GM12878 (cell line): ENCODE measurements around the gene HECTD2. TPM values are rescaled to one million over a fixed set of nuclear protein-coding genes. Genes with fewer than 3 reads are reported as not detected.

Experiments used
- ATAC-seq: fragments of 200-7000 bp; cut with Tn5 transposase; 3 replicates; pipeline ENCODE4 v1.9.1; 2020; ENCODE audit warnings: mild to moderate bottlenecking, moderate library complexity
- BruUV-seq: library from RNA; stranded (reverse); fragments of 400-500 nt; replicated peaks from 2 replicates; lab custom pipeline; 2021; lab: Mats Ljungman, UMichigan
- CTCF ChIA-PET: fragments of 300-600 bp; sonication (Branson Sonifier 250); formaldehyde crosslinking; extraction: SDS; loops from one replicate; lab custom pipeline; 2021; ENCODE audit warnings: inconsistent platforms; lab: Yijun Ruan, JAX
- POLR2A ChIA-PET: fragments of 350-600 bp; formaldehyde crosslinking; extraction: SDS; loops from one replicate; lab custom pipeline; 2021; ENCODE audit warnings: inconsistent platforms; lab: Charles Lee
- RAD21 ChIA-PET: fragments of 300-600 bp; sonication (Branson Sonifier 250); formaldehyde crosslinking; loops from one replicate; lab custom pipeline; 2023; ENCODE audit warnings: antibody characterized with exemption; ENCODE audit not compliant: unreplicated experiment; lab: Charles Lee
- SMC1A ChIA-PET: fragments of 300-600 bp; sonication (Branson Sonifier 250); formaldehyde crosslinking; loops from one replicate; lab custom pipeline; 2023; ENCODE audit not compliant: unreplicated experiment, uncharacterized antibody; lab: Charles Lee
- DNase-seq: peaks from one replicate; pipeline ENCODE4 v3.0.0-alpha.2; 2011; ENCODE audit warnings: low read depth, low spot score
- FAIRE-seq: peaks from 3 replicates; lab custom pipeline; 2011; peaks lifted over from hg19 to GRCh38; lab: Jason Lieb, UNC
- H2AFZ ChIP-seq: 2 replicates; pipeline ENCODE4 v1.6.0; 2011; ENCODE audit warnings: low read depth, low read length, control low read depth; ENCODE audit not compliant: control insufficient read depth
- H3K27ac ChIP-seq: 2 replicates; pipeline ENCODE4 v1.5.1; 2011; ENCODE audit warnings: control low read depth; ENCODE audit not compliant: control insufficient read depth, insufficient read depth
- H3K27me3 ChIP-seq, 2 experiments: replicated peaks in 1 of 2; 2 replicates each; pipeline versions ENCODE4 v1.6.0 to v1.6.1; 2011; ENCODE audit warnings: low read length in 1 of 2; ENCODE audit not compliant: control insufficient read depth in 2 of 2, insufficient read depth in 2 of 2
- H3K36me3 ChIP-seq, 2 experiments: 2 replicates each; pipeline ENCODE4 v1.5.1; 2011; ENCODE audit warnings: low read length in 1 of 2; ENCODE audit not compliant: control insufficient read depth in 2 of 2, insufficient read depth in 2 of 2
- H3K4me1 ChIP-seq: 2 replicates; pipeline ENCODE4 v1.6.1; 2011; ENCODE audit warnings: mild to moderate bottlenecking, low read length, moderate library complexity, mixed read lengths; ENCODE audit not compliant: control insufficient read depth, insufficient read depth
- H3K4me2 ChIP-seq: 2 replicates; pipeline ENCODE4 v1.6.0; 2011; ENCODE audit warnings: control low read depth; ENCODE audit not compliant: control insufficient read depth, insufficient read depth
- H3K4me3 ChIP-seq: fragments of 200-600 bp; sonication (generic); 2 replicates; pipeline ENCODE4 v1.5.1; 2016
- H3K79me2 ChIP-seq: 2 replicates; pipeline ENCODE4 v1.6.0; 2011; ENCODE audit warnings: low read length; ENCODE audit not compliant: control insufficient read depth, insufficient read depth
- H3K9ac ChIP-seq: 2 replicates; pipeline ENCODE4 v1.8.0; 2011; ENCODE audit warnings: low read length, control low read depth, mixed read lengths; ENCODE audit not compliant: control insufficient read depth, insufficient read depth
- H3K9me3 ChIP-seq: replicated peaks from 3 replicates; pipeline ENCODE4 v1.5.1; 2011; ENCODE audit warnings: mild to moderate bottlenecking, low read length; ENCODE audit not compliant: control insufficient read depth, insufficient read depth
- H4K20me1 ChIP-seq: 2 replicates; pipeline ENCODE4 v1.6.0; 2011; ENCODE audit not compliant: control insufficient read depth, insufficient read depth
- BACH1 ChIP-seq: fragments of 450-650 bp; IDR thresholded peaks from 2 replicates; pipeline ENCODE4 v1.6.1; 2017; ENCODE audit warnings: mild to moderate bottlenecking, borderline replicate concordance
- CHD4 ChIP-seq: fragments of 200-600 bp; sonication (generic); IDR thresholded peaks from 2 replicates; pipeline ENCODE4 v1.6.1; 2016; ENCODE audit warnings: mild to moderate bottlenecking
- ESRRA ChIP-seq: IDR thresholded peaks from 2 replicates; pipeline ENCODE4 v1.6.1; 2012; ENCODE audit warnings: mild to moderate bottlenecking, low read length, improper control_type of control experiment
- FOS ChIP-seq: IDR thresholded peaks from 3 replicates; pipeline ENCODE4 v1.6.1; 2011; ENCODE audit warnings: borderline replicate concordance; ENCODE audit not compliant: insufficient read length; ENCODE audit errors: extremely low read depth
- FOXM1 ChIP-seq: IDR thresholded peaks from 2 replicates; pipeline ENCODE4 v1.6.1; 2012; ENCODE audit warnings: low read depth, mild to moderate bottlenecking, inconsistent platforms, low read length, moderate library complexity
- HCFC1 ChIP-seq: fragments of 150-350 bp; IDR thresholded peaks from 2 replicates; pipeline ENCODE4 v1.6.1; 2014; ENCODE audit warnings: low read length
- JUNB ChIP-seq: IDR thresholded peaks from 2 replicates; pipeline ENCODE4 v1.6.1; 2016; ENCODE audit warnings: antibody characterized with exemption, mild to moderate bottlenecking
- MTA2 ChIP-seq: fragments of 450-650 bp; IDR thresholded peaks from 2 replicates; pipeline ENCODE4 v1.6.1; 2016; ENCODE audit warnings: low read depth, mild to moderate bottlenecking, moderate library complexity
- NFIC ChIP-seq: IDR thresholded peaks from 2 replicates; pipeline ENCODE4 v1.6.1; 2012; ENCODE audit warnings: low read depth, mild to moderate bottlenecking, inconsistent platforms, low read length, moderate library complexity
- NR2C2 ChIP-seq: IDR thresholded peaks from 2 replicates; pipeline ENCODE4 v1.6.1; 2011; ENCODE audit warnings: borderline replicate concordance, low read depth; ENCODE audit not compliant: control insufficient read depth, insufficient read length
- NR2F1 ChIP-seq: fragments of 450-650 bp; conservative IDR thresholded peaks from 2 replicates; pipeline ENCODE4 v1.6.1; 2017; ENCODE audit warnings: mild to moderate bottlenecking
- RAD51 ChIP-seq: fragments of 450-650 bp; IDR thresholded peaks from 2 replicates; pipeline ENCODE4 v1.6.1; 2016; ENCODE audit warnings: moderate library complexity, mild to moderate bottlenecking, inconsistent platforms
- SMC3 ChIP-seq: IDR thresholded peaks from 2 replicates; pipeline ENCODE4 v1.6.1; 2011; ENCODE audit warnings: low read length, improper control_type of control experiment, borderline replicate concordance
- TCF3 ChIP-seq: IDR thresholded peaks from 2 replicates; pipeline ENCODE4 v1.6.1; 2012; ENCODE audit warnings: low read depth, mild to moderate bottlenecking, low read length, borderline replicate concordance; ENCODE audit not compliant: insufficient read depth
- ZBED1 ChIP-seq: IDR thresholded peaks from 2 replicates; pipeline ENCODE4 v1.6.1; 2016; ENCODE audit warnings: borderline replicate concordance
- ZSCAN29 ChIP-seq: fragments of 450-650 bp; IDR thresholded peaks from 2 replicates; pipeline ENCODE4 v1.6.1; 2017; ENCODE audit warnings: mild to moderate bottlenecking, moderate library complexity
- WGBS: methylation state at CpG from one replicate; pipeline ENCODE4 v1.1.6; 2016; ENCODE audit warnings: low lambda C conversion rate; ENCODE audit not compliant: insufficient replicate concordance, insufficient coverage; ENCODE audit errors: missing lambda C conversion rate; 5-methylcytosine and 5-hydroxymethylcytosine counted together
- in situ Hi-C: fragments of 300-500 bp; cut with MboI; formaldehyde crosslinking; loops from 9 replicates; pipeline ENCODE4 v1.14.3; 2018; ENCODE audit warnings: mixed read lengths
- intact Hi-C: fragments of 100-400 bp; cut with micrococcal nuclease; formaldehyde crosslinking; loops from one replicate; pipeline ENCODE4 v1.14.2; 2022; ENCODE audit not compliant: unreplicated experiment
- polyA plus RNA-seq, 11 experiments: library from polyadenylated mRNA; depleted of rRNA in 4 of 11; unstranded in 6 of 11; stranded (reverse) in 5 of 11; fragments of >200 nt; fragmentation: Nextera tagmentation in 4 of 11; fragmentation: Illumina TruSeq in 1 of 11; extraction: Ambion mirVana in 4 of 11; extraction: Trizol in 1 of 11; gene quantifications; 1 replicate in 1 of 11; 2 replicates in 10 of 11; pipeline versions ENCODE4 v1.2.1 to v1.2.3, GENCODE V29; 2011 to 2016; ENCODE audit warnings: inconsistent platforms in 2 of 11, missing spikeins in 2 of 11, low read depth in 1 of 11
- total RNA-seq, 4 experiments: library from RNA; depleted of rRNA in 3 of 4; stranded (reverse); fragments of >200 nt in 3 of 4; fragmentation: Illumina TruSeq in 1 of 4; extraction: Trizol in 1 of 4; gene quantifications; 2 replicates each; pipeline versions ENCODE4 v1.2.1 to v1.2.3, GENCODE V29; 2013 to 2021
- TF ChIP-seq, protein P1 (sequence below): fragments of 450-650 bp; conservative IDR thresholded peaks from 2 replicates; pipeline ENCODE4 v1.6.1; 2017; ENCODE audit warnings: mild to moderate bottlenecking, moderate library complexity
- TF ChIP-seq, protein P2 (sequence below): fragments of 450-650 bp; formaldehyde crosslinking; IDR thresholded peaks from 2 replicates; pipeline ENCODE4 v1.4.0; 2022; ENCODE audit warnings: mild to moderate bottlenecking, moderate library complexity
- TF ChIP-seq, protein P3 (sequence below): fragments of 450-650 bp; IDR thresholded peaks from 2 replicates; pipeline ENCODE4 v1.6.1; 2018; ENCODE audit warnings: borderline replicate concordance, mild to moderate bottlenecking; ENCODE audit not compliant: partially characterized antibody

The HECTD2 gene
- total and polyA plus RNA-seq, 10 of the 15 experiments (the other 5 are each of a cell fraction or from before 2014, with no cell fraction given), result 0.87 to 3.0 (median 1.7) TPM

DNA sequence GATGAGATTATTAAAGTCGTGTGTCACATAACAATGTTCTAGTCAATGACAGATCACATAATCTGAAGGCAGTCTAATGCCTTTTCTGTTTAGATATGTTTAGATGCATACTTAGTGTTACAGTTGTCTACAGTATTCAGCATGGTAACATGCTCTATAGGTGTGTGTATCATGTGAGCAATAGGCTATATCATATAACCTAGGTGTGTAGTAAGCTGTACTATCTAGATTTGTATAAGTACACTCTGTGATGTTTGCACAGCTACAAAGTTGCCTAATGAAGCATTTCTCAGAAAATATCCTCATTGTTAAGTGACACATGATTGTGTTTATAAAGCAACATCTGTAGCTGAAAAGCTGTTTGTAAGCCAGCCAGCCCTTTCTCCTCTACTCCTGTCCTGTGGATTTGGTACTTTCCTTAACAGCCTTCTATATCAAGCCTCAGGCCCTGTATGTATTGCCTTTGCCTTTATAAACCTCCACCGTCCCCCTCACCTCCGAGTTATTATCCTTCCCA lies 6.3 kb downstream of the HECTD2 start (continued):
- TF ChIP-seq NFIC (no peak), TCF3 (no peak), NR2C2 (no peak), ZBED1 (no peak), BACH1 (no peak), ESRRA (no peak), MTA2 (no peak), JUNB (no peak), SMC3 (no peak), RAD51 (no peak)
- TF ChIP-seq, protein P1, sequence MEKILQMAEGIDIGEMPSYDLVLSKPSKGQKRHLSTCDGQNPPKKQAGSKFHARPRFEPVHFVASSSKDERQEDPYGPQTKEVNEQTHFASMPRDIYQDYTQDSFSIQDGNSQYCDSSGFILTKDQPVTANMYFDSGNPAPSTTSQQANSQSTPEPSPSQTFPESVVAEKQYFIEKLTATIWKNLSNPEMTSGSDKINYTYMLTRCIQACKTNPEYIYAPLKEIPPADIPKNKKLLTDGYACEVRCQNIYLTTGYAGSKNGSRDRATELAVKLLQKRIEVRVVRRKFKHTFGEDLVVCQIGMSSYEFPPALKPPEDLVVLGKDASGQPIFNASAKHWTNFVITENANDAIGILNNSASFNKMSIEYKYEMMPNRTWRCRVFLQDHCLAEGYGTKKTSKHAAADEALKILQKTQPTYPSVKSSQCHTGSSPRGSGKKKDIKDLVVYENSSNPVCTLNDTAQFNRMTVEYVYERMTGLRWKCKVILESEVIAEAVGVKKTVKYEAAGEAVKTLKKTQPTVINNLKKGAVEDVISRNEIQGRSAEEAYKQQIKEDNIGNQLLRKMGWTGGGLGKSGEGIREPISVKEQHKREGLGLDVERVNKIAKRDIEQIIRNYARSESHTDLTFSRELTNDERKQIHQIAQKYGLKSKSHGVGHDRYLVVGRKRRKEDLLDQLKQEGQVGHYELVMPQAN, result no peak

DNA sequence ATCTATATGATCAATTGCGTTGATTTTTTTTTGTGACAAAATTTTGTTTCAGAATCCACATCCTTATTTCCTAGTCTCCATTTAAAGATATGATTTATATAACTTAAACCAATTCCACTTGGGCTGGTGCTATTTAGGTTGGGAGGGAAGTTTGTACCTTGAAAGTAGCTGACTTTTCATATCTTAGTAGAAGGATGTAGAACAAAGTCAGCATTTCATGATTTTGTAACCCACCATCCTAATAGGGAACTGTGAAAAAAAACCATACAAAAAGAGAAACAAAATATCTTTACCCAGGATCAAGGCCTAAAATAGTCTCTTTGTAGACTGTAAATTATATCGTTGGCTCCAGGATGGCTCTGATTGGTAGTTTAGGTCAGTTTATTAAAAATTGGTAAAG lies 8.3 kb downstream of the HECTD2 start:
- CTCF ChIA-PET, result no interaction called here
- no peak overlapping the region for H3K4me2 ChIP-seq
- ATAC-seq (no peak), DNase-seq (no peak), FAIRE-seq (no peak)
- in situ Hi-C loops, result no loop called here
- RAD21 ChIA-PET, result no interaction called here
- H3K27me3 ChIP-seq, result no peaks in the 10 kb centered on the region
- BruUV-seq, result no TSS peak
- intact Hi-C loops, result loop anchor here (10.0 kb wide), 1 partner anchor 414 kb away; no protein-coding TSS in a partner anchor
- no peak overlapping the region for H3K4me3 ChIP-seq
- no peak overlapping the region for H3K9ac ChIP-seq
- SMC1A ChIA-PET, result no interaction called here
- H2AFZ ChIP-seq, result no peak overlapping the region
- WGBS, result 64% methylated on average over 2 of the region's 2 CpGs
- POLR2A ChIA-PET, result no interaction called here
- H4K20me1 ChIP-seq, result no peaks in the 10 kb centered on the region
- no peak overlapping the region for H3K27ac ChIP-seq
- no peaks in the 10 kb centered on the region for H3K79me2 ChIP-seq
- no peaks in the 10 kb centered on the region for H3K36me3 ChIP-seq
- H3K9me3 ChIP-seq, result no peaks in the 10 kb centered on the region
- no peaks in the 10 kb centered on the region for H3K4me1 ChIP-seq
- TF ChIP-seq NR2F1 (no peak), FOS (no peak), HCFC1 (no peak), ZSCAN29 (no peak), CHD4 (no peak), FOXM1 (no peak)
- TF ChIP-seq, protein P2, sequence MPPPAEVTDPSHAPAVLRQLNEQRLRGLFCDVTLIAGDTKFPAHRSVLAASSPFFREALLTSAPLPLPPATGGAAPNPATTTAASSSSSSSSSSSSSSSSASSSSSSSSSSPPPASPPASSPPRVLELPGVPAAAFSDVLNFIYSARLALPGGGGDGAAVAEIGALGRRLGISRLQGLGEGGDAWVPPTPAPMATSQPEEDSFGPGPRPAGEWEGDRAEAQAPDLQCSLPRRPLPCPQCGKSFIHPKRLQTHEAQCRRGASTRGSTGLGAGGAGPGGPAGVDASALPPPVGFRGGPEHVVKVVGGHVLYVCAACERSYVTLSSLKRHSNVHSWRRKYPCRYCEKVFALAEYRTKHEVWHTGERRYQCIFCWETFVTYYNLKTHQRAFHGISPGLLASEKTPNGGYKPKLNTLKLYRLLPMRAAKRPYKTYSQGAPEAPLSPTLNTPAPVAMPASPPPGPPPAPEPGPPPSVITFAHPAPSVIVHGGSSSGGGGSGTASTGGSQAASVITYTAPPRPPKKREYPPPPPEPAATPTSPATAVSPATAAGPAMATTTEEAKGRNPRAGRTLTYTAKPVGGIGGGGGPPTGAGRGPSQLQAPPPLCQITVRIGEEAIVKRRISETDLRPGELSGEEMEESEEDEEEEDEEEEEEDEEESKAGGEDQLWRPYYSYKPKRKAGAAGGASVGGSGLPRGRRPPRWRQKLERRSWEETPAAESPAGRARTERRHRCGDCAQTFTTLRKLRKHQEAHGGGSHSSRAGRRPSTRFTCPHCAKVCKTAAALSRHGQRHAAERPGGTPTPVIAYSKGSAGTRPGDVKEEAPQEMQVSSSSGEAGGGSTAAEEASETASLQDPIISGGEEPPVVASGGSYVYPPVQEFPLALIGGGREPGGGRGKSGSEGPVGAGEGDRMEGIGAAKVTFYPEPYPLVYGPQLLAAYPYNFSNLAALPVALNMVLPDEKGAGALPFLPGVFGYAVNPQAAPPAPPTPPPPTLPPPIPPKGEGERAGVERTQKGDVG, result no peak
- TF ChIP-seq, protein P3, sequence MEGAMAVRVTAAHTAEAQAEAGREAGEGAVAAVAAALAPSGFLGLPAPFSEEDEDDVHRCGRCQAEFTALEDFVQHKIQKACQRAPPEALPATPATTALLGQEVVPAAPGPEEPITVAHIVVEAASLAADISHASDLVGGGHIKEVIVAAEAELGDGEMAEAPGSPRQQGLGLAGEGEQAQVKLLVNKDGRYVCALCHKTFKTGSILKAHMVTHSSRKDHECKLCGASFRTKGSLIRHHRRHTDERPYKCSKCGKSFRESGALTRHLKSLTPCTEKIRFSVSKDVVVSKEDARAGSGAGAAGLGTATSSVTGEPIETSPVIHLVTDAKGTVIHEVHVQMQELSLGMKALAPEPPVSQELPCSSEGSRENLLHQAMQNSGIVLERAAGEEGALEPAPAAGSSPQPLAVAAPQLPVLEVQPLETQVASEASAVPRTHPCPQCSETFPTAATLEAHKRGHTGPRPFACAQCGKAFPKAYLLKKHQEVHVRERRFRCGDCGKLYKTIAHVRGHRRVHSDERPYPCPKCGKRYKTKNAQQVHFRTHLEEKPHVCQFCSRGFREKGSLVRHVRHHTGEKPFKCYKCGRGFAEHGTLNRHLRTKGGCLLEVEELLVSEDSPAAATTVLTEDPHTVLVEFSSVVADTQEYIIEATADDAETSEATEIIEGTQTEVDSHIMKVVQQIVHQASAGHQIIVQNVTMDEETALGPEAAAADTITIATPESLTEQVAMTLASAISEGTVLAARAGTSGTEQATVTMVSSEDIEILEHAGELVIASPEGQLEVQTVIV, result no peak
